ENCODE results near the gene DNAJC5. TPM values are rescaled to one million over a fixed set of nuclear protein-coding genes. Genes with fewer than 3 reads are reported as not detected.
A peak's percentile ranks its signal among the peaks of the same experiment; 100 is the strongest.

DNAJC5 gene
- total and polyA plus RNA-seq, 9 of the 15 experiments (the other 6 are each of a cell fraction or from before 2014, with no cell fraction given) = 0.95 to 42.8 (median 23.4) TPM

DNA sequence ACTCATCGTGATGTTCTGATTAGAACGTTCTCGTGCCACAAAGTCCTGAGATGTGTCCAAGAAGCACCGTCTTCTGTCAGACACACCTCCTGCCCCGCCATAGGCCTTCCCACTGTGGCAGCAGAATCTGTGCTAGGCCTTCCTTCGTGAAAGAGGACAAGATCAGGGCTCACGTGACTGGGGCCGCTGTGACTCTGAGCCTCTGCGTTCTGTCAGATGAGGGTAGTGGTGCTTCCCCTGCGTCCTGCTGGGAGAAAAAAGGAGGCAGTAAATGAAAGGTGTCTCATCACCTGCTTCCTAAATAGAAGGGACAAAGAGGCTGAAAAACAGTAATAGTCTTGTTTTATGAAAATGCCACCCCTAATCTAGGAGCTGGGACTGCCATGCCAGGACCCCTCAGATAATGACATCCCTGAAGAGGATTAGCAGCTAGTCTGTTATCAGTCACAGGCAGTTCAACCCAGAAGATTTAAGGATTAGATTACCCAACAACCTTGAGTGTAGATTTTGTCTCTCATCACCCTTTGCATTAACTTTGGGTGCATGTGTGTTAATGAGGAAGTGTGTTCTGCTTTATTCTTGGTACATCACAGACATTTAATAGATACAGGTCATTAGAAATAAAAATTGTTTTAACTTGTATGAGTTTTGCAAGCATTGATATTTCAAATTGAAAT, 4.1 kb downstream of the DNAJC5 start (continued):
- TF ChIP-seq RAD51 (IDR thresholded peaks at IDR 0.05; ENCODE audit: borderline replicate concordance, low read depth) (peak; percentile 69), DPF2 (IDR thresholded peaks at IDR 0.05) (peak; percentile 67), L3MBTL2 (IDR thresholded peaks at IDR 0.05) (0 out of 2 replicates have a peak, but pooled peaks have one; percentile 25), CBFA2T3 (IDR thresholded peaks at IDR 0.05) (peak; percentile 73), ZNF707 (CRISPR knock-in tag; conservative IDR thresholded peaks at IDR 0.05) (no peak), TCF3 (CRISPR knock-in tag; IDR thresholded peaks at IDR 0.05) (0 out of 2 replicates have a peak, but pooled peaks have one; percentile 23)
- TF ChIP-seq, protein P1, sequence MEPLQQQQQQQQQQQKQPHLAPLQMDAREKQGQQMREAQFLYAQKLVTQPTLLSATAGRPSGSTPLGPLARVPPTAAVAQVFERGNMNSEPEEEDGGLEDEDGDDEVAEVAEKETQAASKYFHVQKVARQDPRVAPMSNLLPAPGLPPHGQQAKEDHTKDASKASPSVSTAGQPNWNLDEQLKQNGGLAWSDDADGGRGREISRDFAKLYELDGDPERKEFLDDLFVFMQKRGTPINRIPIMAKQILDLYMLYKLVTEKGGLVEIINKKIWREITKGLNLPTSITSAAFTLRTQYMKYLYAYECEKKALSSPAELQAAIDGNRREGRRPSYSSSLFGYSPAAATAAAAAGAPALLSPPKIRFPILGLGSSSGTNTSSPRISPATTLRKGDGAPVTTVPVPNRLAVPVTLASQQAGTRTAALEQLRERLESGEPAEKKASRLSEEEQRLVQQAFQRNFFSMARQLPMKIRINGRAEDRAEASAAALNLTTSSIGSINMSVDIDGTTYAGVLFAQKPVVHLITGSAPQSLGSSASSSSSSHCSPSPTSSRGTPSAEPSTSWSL (CRISPR knock-in tag; IDR thresholded peaks at IDR 0.05; ENCODE audit: borderline replicate concordance) = no peak

DNA sequence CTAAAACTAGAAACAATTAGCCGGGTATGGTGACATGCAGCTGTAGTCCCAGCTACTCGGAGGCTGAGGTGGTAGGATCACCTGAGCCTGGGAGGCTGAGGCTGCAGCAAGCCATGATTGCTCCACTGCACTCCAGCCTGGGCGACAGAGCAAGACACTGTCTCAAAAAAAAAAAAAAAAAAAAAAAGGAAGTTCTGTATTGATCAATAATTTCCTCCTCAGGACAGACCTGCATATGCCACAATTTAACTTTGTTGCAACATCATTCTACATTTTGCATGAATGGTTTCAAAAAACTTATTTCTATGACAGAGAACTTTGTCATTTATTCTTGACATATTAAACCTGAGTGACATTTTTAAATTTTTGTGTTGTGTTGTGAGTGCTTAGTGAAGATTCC, 5.5 kb downstream of the DNAJC5 start:
- BruUV-seq (replicated peaks) = no TSS peak
- H3K4me3 ChIP-seq = no peak overlapping the region
- CTCF ChIA-PET (ENCODE audit: low intra/inter-chr PET ratio) = no interaction called here
- peaks cover 34% of the 10 kb centered on the region; the same call in 2 of the 3 replicates for H3K36me3 ChIP-seq (ENCODE audit: control insufficient read depth, insufficient read depth, low read length)
- peaks cover 23 to 43% of the 10 kb centered on the region in 2 experiments for H3K4me1 ChIP-seq (replicated peaks in 1 of 2; ENCODE audit: control insufficient read depth in 2 of 2, insufficient read depth in 2 of 2, low read length in 2 of 2)
- in situ Hi-C loops (cut with MboI) = no loop called here
- no peaks in the 10 kb centered on the region for H3K27me3 ChIP-seq (ENCODE audit: control insufficient read depth in 2 of 2, insufficient read depth in 2 of 2, low read length in 2 of 2)
- ATAC-seq = no peak
- no peak overlapping the region for H2AFZ ChIP-seq (ENCODE audit: low read depth, low read length)
- POLR2A ChIA-PET = no interaction called here
- intact Hi-C loops (cut with micrococcal nuclease) = no loop called here
- FAIRE-seq = no peak
- 0 out of 4 replicates have a peak overlapping the region, but pooled peaks of 1 of the 2 experiments have one; percentile 7 for H3K9ac ChIP-seq (ENCODE audit: insufficient read depth in 1 of 2, low read depth in 2 of 2, low read length in 2 of 2)
- no peak overlapping the region for H3K27ac ChIP-seq (ENCODE audit: extremely low read depth, low read depth, low read length)
- 88% methylated on average over 3 of the region's 3 CpGs for WGBS (ENCODE audit: insufficient coverage, low coverage, missing lambda C conversion rate)
- H3K4me2 ChIP-seq (ENCODE audit: insufficient read depth, low read length) = no peak overlapping the region
- peaks cover 87% of the 10 kb centered on the region for H3K79me2 ChIP-seq (ENCODE audit: control insufficient read depth, insufficient read depth, low read length)
- DNase-seq (ENCODE audit: extremely low read depth in 1 of 4, low spot score in 3 of 4) = no peak
- peaks cover 27% of the 10 kb centered on the region for H4K20me1 ChIP-seq (replicated peaks; ENCODE audit: control insufficient read depth, insufficient read depth, low read length)
- H3K9me3 ChIP-seq (replicated peaks; ENCODE audit: control insufficient read depth, insufficient read depth, low read depth, low read length) = no peaks in the 10 kb centered on the region
- no peaks in the 10 kb centered on the region for H3K9me1 ChIP-seq (ENCODE audit: control insufficient read depth, insufficient read depth, low read length)
- TF ChIP-seq, protein P2, sequence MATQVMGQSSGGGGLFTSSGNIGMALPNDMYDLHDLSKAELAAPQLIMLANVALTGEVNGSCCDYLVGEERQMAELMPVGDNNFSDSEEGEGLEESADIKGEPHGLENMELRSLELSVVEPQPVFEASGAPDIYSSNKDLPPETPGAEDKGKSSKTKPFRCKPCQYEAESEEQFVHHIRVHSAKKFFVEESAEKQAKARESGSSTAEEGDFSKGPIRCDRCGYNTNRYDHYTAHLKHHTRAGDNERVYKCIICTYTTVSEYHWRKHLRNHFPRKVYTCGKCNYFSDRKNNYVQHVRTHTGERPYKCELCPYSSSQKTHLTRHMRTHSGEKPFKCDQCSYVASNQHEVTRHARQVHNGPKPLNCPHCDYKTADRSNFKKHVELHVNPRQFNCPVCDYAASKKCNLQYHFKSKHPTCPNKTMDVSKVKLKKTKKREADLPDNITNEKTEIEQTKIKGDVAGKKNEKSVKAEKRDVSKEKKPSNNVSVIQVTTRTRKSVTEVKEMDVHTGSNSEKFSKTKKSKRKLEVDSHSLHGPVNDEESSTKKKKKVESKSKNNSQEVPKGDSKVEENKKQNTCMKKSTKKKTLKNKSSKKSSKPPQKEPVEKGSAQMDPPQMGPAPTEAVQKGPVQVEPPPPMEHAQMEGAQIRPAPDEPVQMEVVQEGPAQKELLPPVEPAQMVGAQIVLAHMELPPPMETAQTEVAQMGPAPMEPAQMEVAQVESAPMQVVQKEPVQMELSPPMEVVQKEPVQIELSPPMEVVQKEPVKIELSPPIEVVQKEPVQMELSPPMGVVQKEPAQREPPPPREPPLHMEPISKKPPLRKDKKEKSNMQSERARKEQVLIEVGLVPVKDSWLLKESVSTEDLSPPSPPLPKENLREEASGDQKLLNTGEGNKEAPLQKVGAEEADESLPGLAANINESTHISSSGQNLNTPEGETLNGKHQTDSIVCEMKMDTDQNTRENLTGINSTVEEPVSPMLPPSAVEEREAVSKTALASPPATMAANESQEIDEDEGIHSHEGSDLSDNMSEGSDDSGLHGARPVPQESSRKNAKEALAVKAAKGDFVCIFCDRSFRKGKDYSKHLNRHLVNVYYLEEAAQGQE (IDR thresholded peaks at IDR 0.05; ENCODE audit: borderline replicate concordance) = no peak
- TF ChIP-seq, protein P2 (CRISPR knock-in tag; IDR thresholded peaks at IDR 0.05; ENCODE audit: low read depth) = no peak
- TF ChIP-seq, protein P3, sequence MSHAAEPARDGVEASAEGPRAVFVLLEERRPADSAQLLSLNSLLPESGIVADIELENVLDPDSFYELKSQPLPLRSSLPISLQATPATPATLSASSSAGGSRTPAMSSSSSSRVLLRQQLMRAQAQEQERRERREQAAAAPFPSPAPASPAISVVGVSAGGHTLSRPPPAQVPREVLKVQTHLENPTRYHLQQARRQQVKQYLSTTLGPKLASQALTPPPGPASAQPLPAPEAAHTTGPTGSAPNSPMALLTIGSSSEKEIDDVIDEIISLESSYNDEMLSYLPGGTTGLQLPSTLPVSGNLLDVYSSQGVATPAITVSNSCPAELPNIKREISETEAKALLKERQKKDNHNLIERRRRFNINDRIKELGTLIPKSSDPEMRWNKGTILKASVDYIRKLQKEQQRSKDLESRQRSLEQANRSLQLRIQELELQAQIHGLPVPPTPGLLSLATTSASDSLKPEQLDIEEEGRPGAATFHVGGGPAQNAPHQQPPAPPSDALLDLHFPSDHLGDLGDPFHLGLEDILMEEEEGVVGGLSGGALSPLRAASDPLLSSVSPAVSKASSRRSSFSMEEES (CRISPR knock-in tag; IDR thresholded peaks at IDR 0.05) = no peak
